Neutrophil (primary cell): ENCODE results near the gene TOR1A.
"Not testable (repeated sequence)": the region's sequence is repeated elsewhere in the genome, so short reads cannot be mapped to it uniquely, and the experiment has no call there.

Experiments used
- H3K27ac ChIP-seq: fragments of 200-600 bp; sonication (generic); 2 replicates; pipeline ENCODE4 v1.5.1; 2016; ENCODE audit warnings: mild to moderate bottlenecking, moderate library complexity
- H3K27me3 ChIP-seq: fragments of 200-600 bp; sonication (generic); 2 replicates; pipeline ENCODE4 v1.6.0; 2016; ENCODE audit warnings: mild to moderate bottlenecking
- H3K36me3 ChIP-seq: fragments of 200-600 bp; sonication (generic); 2 replicates; pipeline ENCODE4 v1.5.1; 2017
- H3K4me1 ChIP-seq, 2 experiments: fragments of 200-600 bp in 1 of 2; sonication (generic) in 1 of 2; 1 replicate in 1 of 2; 2 replicates in 1 of 2; pipeline versions ENCODE4 v1.5.1 to v1.6.1; 2013 to 2016; ENCODE audit warnings: low read depth in 1 of 2, low read length in 1 of 2, mild to moderate bottlenecking in 1 of 2, moderate library complexity in 1 of 2; ENCODE audit not compliant: control insufficient read depth in 1 of 2, insufficient read depth in 1 of 2
- H3K4me3 ChIP-seq, 2 experiments: fragments of 200-600 bp in 1 of 2; sonication (generic) in 1 of 2; 1 replicate in 1 of 2; 2 replicates in 1 of 2; pipeline ENCODE4 v1.5.1; 2013 to 2016; ENCODE audit warnings: low read depth in 1 of 2, low read length in 1 of 2, mild to moderate bottlenecking in 1 of 2, moderate library complexity in 1 of 2
- H3K9me3 ChIP-seq: fragments of 200-600 bp; sonication (generic); 2 replicates; pipeline ENCODE4 v1.5.1; 2016
- TF ChIP-seq, protein P1 (sequence below): fragments of 200-600 bp; sonication (generic); IDR thresholded peaks from 2 replicates; pipeline ENCODE4 v1.5.1; 2016; ENCODE audit warnings: antibody characterized with exemption

TOR1A gene

GRCh38 chr9:129785866-129786265 lies 38.1 kb downstream of the TOR1A start:
- Histone ChIP-seq H3K4me3 (no peak overlapping the region), H3K4me1 (peaks cover 16 to 22% of the 10 kb centered on the region in 2 experiments), H3K9me3 (no peaks in the 10 kb centered on the region), H3K27me3 (peaks cover 37% of the 10 kb centered on the region), H3K27ac (no peak overlapping the region), H3K36me3 (no peaks in the 10 kb centered on the region)
- TF ChIP-seq, protein P1, sequence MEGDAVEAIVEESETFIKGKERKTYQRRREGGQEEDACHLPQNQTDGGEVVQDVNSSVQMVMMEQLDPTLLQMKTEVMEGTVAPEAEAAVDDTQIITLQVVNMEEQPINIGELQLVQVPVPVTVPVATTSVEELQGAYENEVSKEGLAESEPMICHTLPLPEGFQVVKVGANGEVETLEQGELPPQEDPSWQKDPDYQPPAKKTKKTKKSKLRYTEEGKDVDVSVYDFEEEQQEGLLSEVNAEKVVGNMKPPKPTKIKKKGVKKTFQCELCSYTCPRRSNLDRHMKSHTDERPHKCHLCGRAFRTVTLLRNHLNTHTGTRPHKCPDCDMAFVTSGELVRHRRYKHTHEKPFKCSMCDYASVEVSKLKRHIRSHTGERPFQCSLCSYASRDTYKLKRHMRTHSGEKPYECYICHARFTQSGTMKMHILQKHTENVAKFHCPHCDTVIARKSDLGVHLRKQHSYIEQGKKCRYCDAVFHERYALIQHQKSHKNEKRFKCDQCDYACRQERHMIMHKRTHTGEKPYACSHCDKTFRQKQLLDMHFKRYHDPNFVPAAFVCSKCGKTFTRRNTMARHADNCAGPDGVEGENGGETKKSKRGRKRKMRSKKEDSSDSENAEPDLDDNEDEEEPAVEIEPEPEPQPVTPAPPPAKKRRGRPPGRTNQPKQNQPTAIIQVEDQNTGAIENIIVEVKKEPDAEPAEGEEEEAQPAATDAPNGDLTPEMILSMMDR, result no peak

- not testable (repeated sequence) for H3K9me3 ChIP-seq, H3K4me3 ChIP-seq, H3K36me3 ChIP-seq, H3K27ac ChIP-seq
- H3K27me3 ChIP-seq, result peaks cover 37% of the 10 kb centered on the region
- H3K4me1 ChIP-seq, result peaks cover 25% of the 10 kb centered on the region in 2 experiments
These were observed 39.0 kb downstream of the TOR1A start for GRCh38 chr9:129784970-129785369.

- Histone ChIP-seq H3K9me3 (no peaks in the 10 kb centered on the region), H3K36me3 (no peaks in the 10 kb centered on the region), H3K27me3 (peaks cover 29% of the 10 kb centered on the region), H3K4me3 (no peak overlapping the region), H3K4me1 (peaks cover 37 to 38% of the 10 kb centered on the region in 2 experiments), H3K27ac (no peak overlapping the region)
- TF ChIP-seq, protein P1, result peak; percentile 91
These were observed 40.2 kb downstream of the TOR1A start for GRCh38 chr9:129783516-129784361.

DNA sequence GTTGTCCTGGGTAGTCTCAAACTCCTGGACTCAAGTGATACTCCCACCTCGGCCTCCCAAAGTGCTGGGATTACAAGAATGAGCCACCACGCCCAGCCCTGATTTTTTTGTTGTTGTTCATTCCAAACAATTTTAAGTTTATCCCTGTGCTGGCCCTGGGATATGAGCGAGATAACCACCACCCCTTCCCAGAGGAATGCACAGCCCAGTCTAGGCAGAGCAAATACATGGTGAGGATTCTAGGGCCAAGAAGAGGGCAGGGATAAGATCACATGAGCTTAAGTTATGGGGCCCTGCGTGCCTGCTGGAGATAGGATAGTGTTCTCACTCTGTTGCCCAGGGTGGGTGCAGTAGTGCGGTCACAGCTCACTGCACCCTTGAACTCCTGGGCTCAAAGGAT lies 42.0 kb downstream of the TOR1A start:
- Histone ChIP-seq H3K27me3 (peaks cover 18% of the 10 kb centered on the region), H3K4me3 (no peak overlapping the region), H3K4me1 (peaks cover 54 to 55% of the 10 kb centered on the region in 2 experiments), H3K36me3 (no peaks in the 10 kb centered on the region), H3K27ac (no peak overlapping the region), H3K9me3 (no peaks in the 10 kb centered on the region)
- TF ChIP-seq, protein P1, result no peak

DNA sequence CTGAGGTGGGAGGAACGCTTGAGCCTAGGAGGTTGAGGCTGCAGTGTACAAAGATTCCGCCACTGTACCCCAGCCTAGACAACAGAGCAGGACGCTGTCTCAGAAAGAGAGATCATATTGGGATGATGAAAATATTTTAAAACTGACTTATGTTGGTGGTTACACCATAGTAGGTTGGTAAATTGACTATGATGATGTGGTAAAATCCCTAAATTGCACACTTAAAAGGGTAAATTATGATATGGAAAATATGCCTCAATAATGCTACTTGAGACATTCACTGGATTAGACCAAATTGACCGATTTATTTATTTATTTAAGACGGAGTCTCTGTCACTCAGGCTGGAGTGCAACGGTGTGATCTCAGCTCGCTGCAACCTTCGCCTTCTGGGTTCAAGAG lies 42.8 kb downstream of the TOR1A start:
- Histone ChIP-seq H3K27ac (peak overlapping the region; percentile 41), H3K27me3 (peaks cover 10% of the 10 kb centered on the region), H3K9me3 (no peaks in the 10 kb centered on the region), H3K4me1 (peaks cover 63 to 64% of the 10 kb centered on the region in 2 experiments), H3K36me3 (no peaks in the 10 kb centered on the region), H3K4me3 (no peak overlapping the region)
- TF ChIP-seq, protein P1, result no peak

- Histone ChIP-seq H3K36me3 (no peaks in the 10 kb centered on the region), H3K27ac (peak overlapping the region; percentile 41), H3K27me3 (no peaks in the 10 kb centered on the region), H3K9me3 (no peaks in the 10 kb centered on the region), H3K4me1 (peaks cover 77 to 78% of the 10 kb centered on the region in 2 experiments), H3K4me3 (no peak overlapping the region)
- TF ChIP-seq, protein P1, result no peak
These were observed 44.3 kb downstream of the TOR1A start for GRCh38 chr9:129779560-129780190.
